Measurements from ENCODE around the gene ACAD8. TPM values are rescaled to one million over a fixed set of nuclear protein-coding genes. Genes with fewer than 3 reads are reported as not detected.

The ACAD8 gene
- total RNA-seq, 5 donors from 2014 or later (not counting 1 experiment from before 2014, with no cell fraction given): 22.1 to 40.2 (median 38.2) TPM

GRCh38 chr11:134289789-134290188 lies 36.4 kb downstream of the ACAD8 start:
- Histone ChIP-seq H3K27me3 (replicated peaks in 1 of 2; ENCODE audit: control insufficient read depth in 2 of 2, extremely low read depth in 1 of 2, insufficient read depth in 2 of 2, low read length in 1 of 2) (peaks cover 0 to 3% of the 10 kb centered on the region in 2 experiments), H3K4me1 (ENCODE audit: control insufficient read depth in 1 of 2, extremely low read depth in 1 of 2, insufficient read depth in 2 of 2, low read length in 2 of 2) (no peaks in the 10 kb centered on the region), H3K27ac (ENCODE audit: low read length) (no peak overlapping the region), H3K9me3 (no peaks in the 10 kb centered on the region), H3K4me3 (ENCODE audit: control insufficient read depth in 1 of 2, extremely low read depth in 1 of 2, low read length in 1 of 2) (no peak overlapping the region), H3K36me3 (ENCODE audit: control insufficient read depth in 2 of 2, extremely low read depth in 1 of 2, insufficient read depth in 1 of 2, low read length in 1 of 2) (no peaks in the 10 kb centered on the region)
- Mint-ChIP-seq H3K4me3 (no peak overlapping the region), H3K27me3 (no peaks in the 10 kb centered on the region), H3K36me3 (no peaks in the 10 kb centered on the region), H3K9me3 (no peaks in the 10 kb centered on the region), H3K27ac (no peak overlapping the region), H3K4me1 (no peaks in the 10 kb centered on the region)
- DNase-seq (peak in 1 of 35 experiments; percentile 14), ATAC-seq (replicated peaks in 1 of 4) (no peak)
- POLR2A ChIA-PET: no interaction called here
- CTCF ChIA-PET: no interaction called here
- WGBS (ENCODE audit: insufficient coverage): 83% methylated on average over 11 of the region's 12 CpGs

GRCh38 chr11:134290646-134291045 lies 37.3 kb downstream of the ACAD8 start:
- POLR2A ChIA-PET: no interaction called here
- no peak overlapping the region for H3K4me3 Mint-ChIP-seq
- DNase-seq: no peak
- ATAC-seq (replicated peaks in 1 of 4): no peak
- no peaks in the 10 kb centered on the region for H3K9me3 ChIP-seq
- H3K4me1 ChIP-seq (ENCODE audit: control insufficient read depth in 1 of 2, extremely low read depth in 1 of 2, insufficient read depth in 2 of 2, low read length in 2 of 2): no peaks in the 10 kb centered on the region
- no peaks in the 10 kb centered on the region for H3K9me3 Mint-ChIP-seq
- WGBS (ENCODE audit: insufficient coverage): 88% methylated on average over 7 of the region's 7 CpGs
- peaks cover under 1% of the 10 kb centered on the region for H3K36me3 Mint-ChIP-seq
- peaks cover 0 to 3% of the 10 kb centered on the region in 2 experiments for H3K27me3 ChIP-seq (replicated peaks in 1 of 2; ENCODE audit: control insufficient read depth in 2 of 2, extremely low read depth in 1 of 2, insufficient read depth in 2 of 2, low read length in 1 of 2)
- CTCF ChIA-PET: no interaction called here
- H3K4me3 ChIP-seq (ENCODE audit: control insufficient read depth in 1 of 2, extremely low read depth in 1 of 2, low read length in 1 of 2): no peak overlapping the region
- no peaks in the 10 kb centered on the region for H3K4me1 Mint-ChIP-seq
- H3K27ac Mint-ChIP-seq: no peak overlapping the region
- H3K36me3 ChIP-seq (ENCODE audit: control insufficient read depth in 2 of 2, extremely low read depth in 1 of 2, insufficient read depth in 1 of 2, low read length in 1 of 2): no peaks in the 10 kb centered on the region
- no peaks in the 10 kb centered on the region for H3K27me3 Mint-ChIP-seq
- no peak overlapping the region for H3K27ac ChIP-seq (ENCODE audit: low read length)

- no peak for DNase-seq
- POLR2A ChIA-PET: no interaction called here
- Mint-ChIP-seq H3K4me1 (no peaks in the 10 kb centered on the region), H3K27ac (no peak overlapping the region), H3K4me3 (no peak overlapping the region), H3K36me3 (peaks cover 3% of the 10 kb centered on the region), H3K27me3 (no peaks in the 10 kb centered on the region), H3K9me3 (no peaks in the 10 kb centered on the region)
- peaks cover 0 to 3% of the 10 kb centered on the region in 2 experiments for H3K27me3 ChIP-seq (replicated peaks in 1 of 2; ENCODE audit: control insufficient read depth in 2 of 2, extremely low read depth in 1 of 2, insufficient read depth in 2 of 2, low read length in 1 of 2)
- no peaks in the 10 kb centered on the region for H3K9me3 ChIP-seq
- H3K4me3 ChIP-seq (ENCODE audit: control insufficient read depth in 1 of 2, extremely low read depth in 1 of 2, low read length in 1 of 2): no peak overlapping the region
- H3K27ac ChIP-seq (ENCODE audit: low read length): no peak overlapping the region
- no peaks in the 10 kb centered on the region for H3K4me1 ChIP-seq (ENCODE audit: control insufficient read depth in 1 of 2, extremely low read depth in 1 of 2, insufficient read depth in 2 of 2, low read length in 2 of 2)
- CTCF ChIA-PET: no interaction called here
- 93% methylated on average over 4 of the region's 6 CpGs for whole genome bisulfite sequencing (ENCODE audit: insufficient coverage)
- no peaks in the 10 kb centered on the region for H3K36me3 ChIP-seq (ENCODE audit: control insufficient read depth in 2 of 2, extremely low read depth in 1 of 2, insufficient read depth in 1 of 2, low read length in 1 of 2)
- ATAC-seq (replicated peaks in 1 of 4): no peak
Measured at GRCh38 chr11:134291196-134291595, 37.8 kb downstream of the ACAD8 start.

- no peak for ATAC-seq (replicated peaks in 1 of 4)
- peaks cover 3% of the 10 kb centered on the region for H3K36me3 Mint-ChIP-seq
- Histone ChIP-seq H3K9me3 (no peaks in the 10 kb centered on the region), H3K36me3 (ENCODE audit: control insufficient read depth in 2 of 2, extremely low read depth in 1 of 2, insufficient read depth in 1 of 2, low read length in 1 of 2) (no peaks in the 10 kb centered on the region), H3K4me1 (ENCODE audit: control insufficient read depth in 1 of 2, extremely low read depth in 1 of 2, insufficient read depth in 2 of 2, low read length in 2 of 2) (no peaks in the 10 kb centered on the region), H3K27me3 (replicated peaks in 1 of 2; ENCODE audit: control insufficient read depth in 2 of 2, extremely low read depth in 1 of 2, insufficient read depth in 2 of 2, low read length in 1 of 2) (peaks cover 0 to 3% of the 10 kb centered on the region in 2 experiments), H3K27ac (ENCODE audit: low read length) (no peak overlapping the region), H3K4me3 (ENCODE audit: control insufficient read depth in 1 of 2, extremely low read depth in 1 of 2, low read length in 1 of 2) (no peak overlapping the region)
- H3K27me3 Mint-ChIP-seq: no peaks in the 10 kb centered on the region
- CTCF ChIA-PET: no interaction called here
- POLR2A ChIA-PET: no interaction called here
- no peak for DNase-seq
- no peak overlapping the region for H3K27ac Mint-ChIP-seq
- 95% methylated on average over 13 of the region's 15 CpGs for WGBS (ENCODE audit: insufficient coverage)
- H3K4me1 Mint-ChIP-seq: no peaks in the 10 kb centered on the region
- H3K4me3 Mint-ChIP-seq: no peak overlapping the region
- H3K9me3 Mint-ChIP-seq: no peaks in the 10 kb centered on the region
Measured at GRCh38 chr11:134292661-134293060, 39.3 kb downstream of the ACAD8 start.

GRCh38 chr11:134293119-134294113 lies 40.0 kb downstream of the ACAD8 start:
- CTCF ChIA-PET: no interaction called here

GRCh38 chr11:134294664-134295063 lies 41.3 kb downstream of the ACAD8 start:
- Histone ChIP-seq H3K9me3 (no peaks in the 10 kb centered on the region), H3K4me3 (ENCODE audit: control insufficient read depth in 1 of 2, extremely low read depth in 1 of 2, low read length in 1 of 2) (no peak overlapping the region), H3K4me1 (ENCODE audit: control insufficient read depth in 1 of 2, extremely low read depth in 1 of 2, insufficient read depth in 2 of 2, low read length in 2 of 2) (no peaks in the 10 kb centered on the region), H3K27me3 (replicated peaks in 1 of 2; ENCODE audit: control insufficient read depth in 2 of 2, extremely low read depth in 1 of 2, insufficient read depth in 2 of 2, low read length in 1 of 2) (peaks cover 0 to 3% of the 10 kb centered on the region in 2 experiments), H3K27ac (ENCODE audit: low read length) (no peak overlapping the region), H3K36me3 (ENCODE audit: control insufficient read depth in 2 of 2, extremely low read depth in 1 of 2, insufficient read depth in 1 of 2, low read length in 1 of 2) (no peaks in the 10 kb centered on the region)
- Mint-ChIP-seq H3K4me1 (no peaks in the 10 kb centered on the region), H3K9me3 (no peaks in the 10 kb centered on the region), H3K27ac (no peak overlapping the region), H3K36me3 (peaks cover 3% of the 10 kb centered on the region), H3K27me3 (no peaks in the 10 kb centered on the region), H3K4me3 (no peak overlapping the region)
- WGBS (ENCODE audit: insufficient coverage): 68% methylated on average over 8 of the region's 9 CpGs
- ATAC-seq (replicated peaks in 1 of 4): no peak
- no peak for DNase-seq
- ChIA-PET CTCF (no interaction called here), POLR2A (no interaction called here)

More at GRCh38 chr11:134293119-134294113, 40.0 kb downstream of the ACAD8 start:
- Mint-ChIP-seq H3K27ac (no peak overlapping the region), H3K27me3 (no peaks in the 10 kb centered on the region), H3K4me3 (no peak overlapping the region), H3K36me3 (peaks cover 3% of the 10 kb centered on the region), H3K9me3 (no peaks in the 10 kb centered on the region), H3K4me1 (no peaks in the 10 kb centered on the region)
- Histone ChIP-seq H3K27me3 (replicated peaks in 1 of 2; ENCODE audit: control insufficient read depth in 2 of 2, extremely low read depth in 1 of 2, insufficient read depth in 2 of 2, low read length in 1 of 2) (peaks cover 0 to 3% of the 10 kb centered on the region in 2 experiments), H3K4me1 (ENCODE audit: control insufficient read depth in 1 of 2, extremely low read depth in 1 of 2, insufficient read depth in 2 of 2, low read length in 2 of 2) (no peaks in the 10 kb centered on the region), H3K9me3 (no peaks in the 10 kb centered on the region), H3K4me3 (ENCODE audit: control insufficient read depth in 1 of 2, extremely low read depth in 1 of 2, low read length in 1 of 2) (no peak overlapping the region), H3K36me3 (ENCODE audit: control insufficient read depth in 2 of 2, extremely low read depth in 1 of 2, insufficient read depth in 1 of 2, low read length in 1 of 2) (no peaks in the 10 kb centered on the region), H3K27ac (ENCODE audit: low read length) (no peak overlapping the region)
- POLR2A ChIA-PET: no interaction called here
- no peak for ATAC-seq (replicated peaks in 1 of 4)
- DNase-seq: no peak
- 75% methylated on average over 12 of the region's 20 CpGs for WGBS (ENCODE audit: insufficient coverage)

Data from T-cell (primary cell).